ENCODE data around the gene KCNH2.
"Not testable (repeated sequence)": the region's sequence is repeated elsewhere in the genome, so short reads cannot be mapped to it uniquely, and the experiment has no call there.

KCNH2 gene

GRCh38 chr7:150978126-150978789 lies at the start of gene KCNH2:
Gene KCNH2, minus strand, starts transcription at chr7:150978321. Its CDS starts 408 bp downstream, at chr7:150977913.
- no peak within 1 kb of the TSS for H3K4me3 ChIP-seq (ENCODE audit: control insufficient read depth, low read depth, low read length)
- no peak for DNase-seq (ENCODE audit: low read depth)
- no peak for TF ChIP-seq CTCF (conservative IDR thresholded peaks at IDR 0.05; ENCODE audit: control insufficient read depth, insufficient read depth, low read depth, low read length)

GRCh38 chr7:151027728-151028130 lies 49.6 kb upstream of the KCNH2 start:
- not testable (repeated sequence) for DNase-seq (ENCODE audit: low read depth)
- peak overlapping the region; percentile 87 for H3K4me3 ChIP-seq (ENCODE audit: control insufficient read depth, low read depth, low read length)

GRCh38 chr7:151026771-151027727 lies 48.9 kb upstream of the KCNH2 start:
- H3K4me3 ChIP-seq (ENCODE audit: control insufficient read depth, low read depth, low read length); DNase-seq (ENCODE audit: low read depth): not testable (repeated sequence)

- no peak overlapping the region for H3K4me3 ChIP-seq (ENCODE audit: control insufficient read depth, low read depth, low read length)
- peak; percentile 52 for DNase-seq (ENCODE audit: low read depth)
- TF ChIP-seq CTCF (conservative IDR thresholded peaks at IDR 0.05; ENCODE audit: control insufficient read depth, insufficient read depth, low read depth, low read length) = no peak
Measured at GRCh38 chr7:151025924-151026671, 48.0 kb upstream of the KCNH2 start.

- H3K4me3 ChIP-seq (ENCODE audit: control insufficient read depth, low read depth, low read length) = no peak within 1 kb of the TSS
- DNase-seq (ENCODE audit: low read depth) = no peak
- no peak for TF ChIP-seq CTCF (conservative IDR thresholded peaks at IDR 0.05; ENCODE audit: control insufficient read depth, insufficient read depth, low read depth, low read length)
Measured at GRCh38 chr7:151024435-151025056, 46.4 kb upstream of the KCNH2 start, which contains the start of gene ATG9B. Gene ATG9B, minus strand, starts transcription at chr7:151024494. Its CDS starts 71 bp downstream, at chr7:151024423.

- no peak for DNase-seq (ENCODE audit: low read depth)
- TF ChIP-seq CTCF (conservative IDR thresholded peaks at IDR 0.05; ENCODE audit: control insufficient read depth, insufficient read depth, low read depth, low read length) = no peak
Measured at GRCh38 chr7:151023232-151023631, 45.1 kb upstream of the KCNH2 start.

GRCh38 chr7:151020231-151020630 lies 42.1 kb upstream of the KCNH2 start:
- no peak overlapping the region for H3K4me3 ChIP-seq (ENCODE audit: control insufficient read depth, low read depth, low read length)
- DNase-seq (ENCODE audit: low read depth) = no peak
- TF ChIP-seq CTCF (conservative IDR thresholded peaks at IDR 0.05; ENCODE audit: control insufficient read depth, insufficient read depth, low read depth, low read length) = no peak

More at GRCh38 chr7:151023232-151023631, 45.1 kb upstream of the KCNH2 start:
- H3K4me3 ChIP-seq (ENCODE audit: control insufficient read depth, low read depth, low read length) = no peak overlapping the region

Measured in fibroblast of mammary gland (primary cell).